ENCODE measurements around the gene CADPS.

Gene CADPS

DNA sequence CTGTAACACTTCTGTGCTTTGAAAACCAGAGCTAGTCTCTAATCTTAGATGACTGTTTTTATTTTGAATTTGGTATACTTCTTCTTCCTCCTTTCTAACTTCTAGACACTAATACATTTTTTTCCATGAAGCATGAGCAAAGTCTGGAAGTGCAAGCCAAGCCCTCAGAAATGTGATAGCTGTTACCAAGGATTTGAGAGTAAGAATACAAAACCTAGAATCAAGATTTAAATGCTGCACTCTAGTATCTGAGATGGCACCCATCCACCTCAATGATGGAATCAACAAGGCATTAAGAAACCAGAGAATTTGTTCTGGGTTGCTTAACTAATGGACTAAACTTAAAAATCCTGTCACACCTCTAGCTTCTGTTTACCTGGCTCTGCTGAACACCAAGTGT lies 511.0 kb downstream of the CADPS start:
- no peak for TF ChIP-seq JUND (IDR thresholded peaks at IDR 0.05; ENCODE audit: low read depth)
- in situ Hi-C loops (cut with HindIII; ENCODE audit: low pct_unique_long_range_greater_than_20kb, low sequenced_read_pairs), result no loop called here
- DNase-seq (ENCODE audit: low read depth in 1 of 2, low spot score in 1 of 2), result no peak

DNA sequence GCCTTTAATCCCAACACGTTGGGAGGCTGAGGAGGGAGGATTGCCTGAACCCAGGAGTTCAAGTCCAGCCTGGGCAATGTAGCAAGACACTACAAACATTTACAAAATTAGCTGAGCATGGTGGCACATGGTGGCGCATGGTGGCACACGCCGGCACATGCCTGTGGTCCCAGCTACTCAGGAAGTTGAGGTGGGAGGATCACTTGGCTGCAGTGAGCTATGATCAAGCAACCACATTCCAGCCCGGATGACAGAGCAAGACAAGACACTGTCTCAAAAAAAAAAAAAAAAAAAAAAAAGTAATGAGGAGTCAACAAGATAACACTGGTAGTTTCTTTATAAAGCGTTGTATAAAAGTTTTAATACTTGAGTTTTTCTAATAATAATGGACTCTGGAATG lies 511.9 kb downstream of the CADPS start:
- no peak for TF ChIP-seq JUND (IDR thresholded peaks at IDR 0.05; ENCODE audit: low read depth)
- in situ Hi-C loops (cut with HindIII; ENCODE audit: low pct_unique_long_range_greater_than_20kb, low sequenced_read_pairs), result no loop called here
- no peak for DNase-seq (ENCODE audit: low read depth in 1 of 2, low spot score in 1 of 2)

DNA sequence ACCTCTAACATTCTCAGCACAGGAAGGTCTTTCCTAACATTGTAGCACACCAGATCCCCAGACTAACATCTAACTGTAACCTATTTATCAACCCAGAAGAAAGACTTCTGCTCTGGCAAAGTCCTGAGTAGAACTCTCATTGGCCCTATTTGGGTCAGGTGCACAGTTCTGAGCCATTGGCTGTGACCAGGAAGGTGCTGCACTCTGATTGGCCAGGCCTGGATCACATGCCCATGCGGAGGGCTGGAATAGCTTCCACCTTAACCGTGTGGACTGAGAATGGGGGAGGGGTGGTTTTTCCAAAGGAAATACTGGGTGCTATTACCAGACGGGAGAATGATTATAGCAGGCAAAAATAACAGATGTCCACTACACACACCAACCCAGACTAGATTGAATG lies 513.4 kb downstream of the CADPS start:
- in situ Hi-C loops (cut with HindIII; ENCODE audit: low pct_unique_long_range_greater_than_20kb, low sequenced_read_pairs), result no loop called here
- TF ChIP-seq JUND (IDR thresholded peaks at IDR 0.05; ENCODE audit: low read depth), result no peak

DNA sequence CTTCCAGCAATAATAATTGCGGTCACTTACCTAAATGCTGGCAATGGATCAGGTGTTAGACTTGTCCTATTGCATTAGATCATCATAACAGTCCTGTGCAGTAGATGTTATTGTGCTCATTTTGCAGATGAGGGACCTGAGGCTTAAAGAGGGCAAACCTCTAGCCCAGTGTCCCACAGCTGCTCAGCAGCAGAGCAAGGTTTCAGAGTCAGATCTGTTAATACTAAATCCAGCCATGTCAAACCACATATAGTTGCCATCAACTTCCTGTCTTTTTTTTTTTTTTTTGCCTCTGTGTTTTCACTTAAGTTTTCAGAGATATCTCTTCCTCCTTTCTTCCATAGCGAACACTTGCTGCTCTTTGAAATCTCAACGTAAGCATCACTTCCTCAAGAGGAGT lies 514.0 kb downstream of the CADPS start:
- no peak for DNase-seq (ENCODE audit: low read depth in 1 of 2, low spot score in 1 of 2)
- in situ Hi-C loops (cut with HindIII; ENCODE audit: low pct_unique_long_range_greater_than_20kb, low sequenced_read_pairs), result no loop called here
- TF ChIP-seq JUND (IDR thresholded peaks at IDR 0.05; ENCODE audit: low read depth), result no peak

More for the DNA sequence above, 513.4 kb downstream of the CADPS start:
- no peak for DNase-seq (ENCODE audit: low read depth in 1 of 2, low spot score in 1 of 2)

DNA sequence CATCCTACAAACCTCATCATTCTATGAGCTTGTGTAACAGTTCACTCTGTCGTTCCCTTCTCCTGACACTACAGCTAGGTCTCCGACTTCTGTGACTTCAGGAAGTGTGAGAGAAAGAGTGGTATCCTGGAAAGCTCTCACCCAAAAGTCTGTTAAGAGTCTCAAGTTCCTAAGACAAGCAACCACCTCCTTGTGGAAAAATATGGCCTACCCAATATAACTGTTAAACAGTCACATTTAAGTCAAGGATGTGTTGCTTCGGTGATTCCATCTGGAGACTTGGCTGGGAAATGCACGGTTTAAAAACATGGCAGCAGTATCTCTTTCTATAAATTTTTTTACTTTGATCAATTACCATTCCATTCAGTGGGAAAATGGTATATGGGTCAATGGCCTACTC lies 515.7 kb downstream of the CADPS start:
- no peak for TF ChIP-seq JUND (IDR thresholded peaks at IDR 0.05; ENCODE audit: low read depth)
- no peak for DNase-seq (ENCODE audit: low read depth in 1 of 2, low spot score in 1 of 2)
- in situ Hi-C loops (cut with HindIII; ENCODE audit: low pct_unique_long_range_greater_than_20kb, low sequenced_read_pairs), result no loop called here

DNA sequence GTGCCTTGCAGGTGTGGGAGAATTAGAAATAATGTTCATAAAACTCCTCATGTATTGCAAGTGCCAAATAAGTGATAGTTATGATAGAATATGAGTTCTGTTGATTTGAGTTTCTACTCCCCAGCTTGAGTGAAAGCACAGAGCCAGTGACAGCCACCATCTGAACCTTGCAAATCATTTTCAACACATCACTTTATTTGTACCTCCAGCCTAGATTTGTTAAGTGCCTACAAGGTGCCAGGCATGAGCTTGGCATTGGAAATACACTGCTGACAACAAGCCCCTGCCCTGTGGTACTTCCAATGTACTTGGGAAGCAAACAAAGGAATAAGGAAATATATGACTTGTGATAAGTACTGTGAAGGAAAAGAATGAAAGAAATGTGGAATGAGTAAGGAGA lies 518.9 kb downstream of the CADPS start:
- no peak for TF ChIP-seq JUND (IDR thresholded peaks at IDR 0.05; ENCODE audit: low read depth)
- in situ Hi-C loops (cut with HindIII; ENCODE audit: low pct_unique_long_range_greater_than_20kb, low sequenced_read_pairs), result no loop called here
- DNase-seq (ENCODE audit: low read depth in 1 of 2, low spot score in 1 of 2), result no peak

DNA sequence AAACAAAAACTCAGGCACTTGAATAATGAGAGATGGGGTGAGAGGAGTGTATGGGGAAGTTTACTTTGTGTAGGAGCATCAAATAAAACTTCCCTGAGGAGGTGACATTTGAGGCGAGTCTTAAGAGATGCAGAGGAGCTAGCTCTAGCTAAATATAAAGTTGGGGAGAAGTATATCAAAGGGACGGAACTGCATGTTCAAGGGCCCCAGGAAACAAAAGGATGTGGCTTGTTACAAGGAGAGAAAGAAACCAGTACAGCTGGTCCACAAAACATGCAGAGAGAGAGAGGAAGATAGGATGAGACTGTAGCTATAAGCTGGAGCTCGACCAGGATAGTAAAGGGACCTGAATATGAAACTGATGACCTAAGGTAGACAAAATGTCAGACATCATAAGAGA lies 519.5 kb downstream of the CADPS start:
- in situ Hi-C loops (cut with HindIII; ENCODE audit: low pct_unique_long_range_greater_than_20kb, low sequenced_read_pairs), result no loop called here
- no peak for TF ChIP-seq JUND (IDR thresholded peaks at IDR 0.05; ENCODE audit: low read depth)
- no peak for DNase-seq (ENCODE audit: low read depth in 1 of 2, low spot score in 1 of 2)
